HG02885 (cell line): ENCODE data around the gene FARSB.

Experiments
- ATAC-seq: cut with Tn5 transposase; IDR thresholded peaks from one replicate; pipeline ENCODE4 v1.9.1; 2021; ENCODE audit warnings: mild to moderate bottlenecking; ENCODE audit not compliant: unreplicated experiment, poor library complexity

The FARSB gene

DNA sequence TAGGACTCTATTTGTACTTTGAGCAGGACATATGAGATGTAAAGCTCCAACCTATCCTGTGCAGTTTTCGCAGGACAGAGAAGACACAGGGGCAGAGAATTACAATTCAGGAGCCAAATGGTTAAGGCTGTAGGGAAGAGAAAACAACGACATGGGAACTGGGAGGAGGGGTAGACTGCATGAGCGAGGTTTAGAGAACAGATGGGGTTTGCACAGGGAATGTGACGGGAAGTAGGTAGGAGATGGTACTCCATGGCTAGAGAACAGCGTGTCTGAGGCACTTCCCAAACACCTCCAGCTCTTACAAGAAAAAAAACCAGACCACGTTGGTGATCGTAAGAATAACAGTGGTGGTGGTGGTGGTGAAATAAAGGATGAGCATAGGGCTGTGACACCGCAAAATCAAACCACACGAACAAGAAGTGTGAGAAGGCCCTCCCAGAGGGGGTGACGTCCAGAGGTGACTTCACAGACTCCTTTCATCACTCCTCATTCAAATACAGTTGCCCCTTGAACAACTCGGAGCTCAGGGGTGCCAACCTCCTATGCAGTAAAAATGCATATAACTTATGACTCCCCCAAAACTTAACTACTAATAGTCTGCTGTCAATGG is 92.7 kb downstream of the FARSB start:
- ATAC-seq: no peak

- ATAC-seq: peak; percentile 89
These were observed 93.9 kb downstream of the FARSB start for GRCh38 chr2:222561817-222562645.

GRCh38 chr2:222561151-222561550 is 94.7 kb downstream of the FARSB start:
- no peak for ATAC-seq

GRCh38 chr2:222554517-222554916 is 101.4 kb downstream of the FARSB start:
- ATAC-seq: no peak

DNA sequence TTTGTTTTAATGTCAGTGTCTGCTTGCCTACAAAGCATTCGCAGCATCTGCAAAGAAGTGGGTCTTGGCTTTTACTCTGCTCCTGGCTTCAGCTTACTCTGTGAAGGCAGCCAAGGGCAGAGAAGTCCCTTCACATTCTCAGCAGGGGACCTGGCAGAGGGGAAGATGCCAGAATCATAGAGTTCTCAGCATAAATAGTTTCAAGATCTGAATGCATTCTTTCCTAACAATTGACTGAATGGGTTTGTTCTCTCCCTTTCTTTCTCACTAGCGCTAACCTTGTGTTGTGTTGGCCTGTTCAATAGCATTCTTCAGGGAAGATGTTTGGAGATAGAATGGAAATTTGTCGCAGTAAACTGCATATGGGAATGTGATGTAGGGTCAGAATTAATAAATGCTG is 106.9 kb downstream of the FARSB start:
- ATAC-seq: no peak

DNA sequence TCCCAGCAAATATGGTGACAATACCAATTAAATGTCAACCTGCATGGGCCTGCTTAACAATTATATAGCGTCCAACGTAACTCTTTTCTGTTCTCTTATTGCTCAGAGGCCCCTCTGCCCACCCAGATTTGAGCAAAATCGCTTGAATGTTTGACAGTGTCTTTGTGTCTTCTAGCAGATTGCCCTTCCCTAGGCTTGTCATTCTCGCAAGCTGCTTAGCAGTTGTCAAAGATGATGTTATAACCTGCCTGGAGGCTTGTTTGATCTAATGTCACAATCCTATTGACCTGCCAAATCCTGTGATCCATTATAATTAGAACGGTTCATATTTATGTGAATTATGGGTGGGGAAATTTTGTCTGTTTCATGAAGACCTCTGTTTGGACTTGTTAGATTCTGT is 108.8 kb downstream of the FARSB start:
- no peak for ATAC-seq

GRCh38 chr2:222545823-222546795 is 109.8 kb downstream of the FARSB start:
- ATAC-seq: no peak

- ATAC-seq: no peak
These were observed 111.2 kb downstream of the FARSB start for GRCh38 chr2:222544661-222545060.

GRCh38 chr2:222538535-222538934 is 117.4 kb downstream of the FARSB start:
- peak; percentile 70 for ATAC-seq

DNA sequence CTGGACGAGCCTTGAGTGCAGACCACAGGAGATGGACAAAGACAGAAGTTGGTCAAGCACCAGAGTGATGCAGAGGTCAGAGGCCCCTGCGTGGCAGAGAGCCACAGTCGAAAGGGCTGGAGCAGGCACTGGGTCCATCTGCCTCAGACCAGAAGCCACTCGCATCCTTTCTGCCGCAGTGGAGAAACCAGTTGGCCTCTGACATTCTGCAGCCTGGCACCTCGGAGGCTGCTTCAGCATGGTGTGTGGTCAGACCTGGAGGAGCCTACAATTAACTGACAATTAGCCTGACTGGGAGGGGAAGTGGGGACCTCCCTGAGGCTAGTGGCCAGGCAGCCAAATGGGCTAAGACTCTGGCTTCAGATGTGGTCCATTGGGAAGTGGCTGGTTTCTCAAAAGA is 120.4 kb downstream of the FARSB start:
- no peak for ATAC-seq

GRCh38 chr2:222532315-222532714 is 123.6 kb downstream of the FARSB start:
- ATAC-seq: no peak

DNA sequence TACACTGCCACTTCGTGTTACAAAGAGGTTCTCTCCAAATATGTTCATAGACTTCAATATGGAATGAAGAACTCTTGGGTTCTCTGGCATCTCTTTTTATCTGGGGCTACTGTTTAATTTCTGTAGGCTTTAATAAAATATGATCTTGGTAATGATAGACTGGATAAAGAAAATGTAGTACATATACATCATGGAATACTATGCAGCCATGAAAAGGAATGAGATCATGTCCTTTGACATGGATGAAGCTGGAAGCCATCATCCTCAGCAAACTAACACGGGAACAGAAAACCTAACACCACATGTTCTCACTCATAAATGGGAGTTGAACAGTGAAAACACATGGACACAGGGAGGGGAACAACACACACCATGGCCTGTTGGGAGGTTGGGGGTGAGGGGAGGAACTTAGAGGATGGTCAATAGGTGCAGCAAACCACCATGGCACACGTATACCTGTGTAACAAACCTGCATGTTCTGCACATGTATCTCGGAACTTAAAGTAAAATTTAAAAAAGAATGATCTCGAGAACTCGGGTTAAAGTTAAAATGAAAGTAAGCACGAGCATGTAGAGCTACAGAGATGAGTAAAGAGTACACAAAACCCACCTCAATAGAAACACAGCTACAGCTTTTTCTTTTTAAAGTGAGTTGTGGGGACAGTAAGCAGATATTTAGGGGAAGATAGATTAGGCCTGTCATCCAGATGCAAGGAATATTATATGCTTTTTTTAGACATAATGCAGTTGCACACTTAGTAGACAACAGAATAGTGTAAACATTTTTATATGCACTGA is 129.2 kb downstream of the FARSB start:
- ATAC-seq: peak; percentile 73

GRCh38 chr2:222525811-222526210 is 130.1 kb downstream of the FARSB start:
- ATAC-seq: no peak

- peak; percentile 34 for ATAC-seq
These were observed 131.9 kb downstream of the FARSB start for GRCh38 chr2:222523783-222524544.

- ATAC-seq: no peak
These were observed 133.8 kb downstream of the FARSB start for GRCh38 chr2:222522082-222522481.

DNA sequence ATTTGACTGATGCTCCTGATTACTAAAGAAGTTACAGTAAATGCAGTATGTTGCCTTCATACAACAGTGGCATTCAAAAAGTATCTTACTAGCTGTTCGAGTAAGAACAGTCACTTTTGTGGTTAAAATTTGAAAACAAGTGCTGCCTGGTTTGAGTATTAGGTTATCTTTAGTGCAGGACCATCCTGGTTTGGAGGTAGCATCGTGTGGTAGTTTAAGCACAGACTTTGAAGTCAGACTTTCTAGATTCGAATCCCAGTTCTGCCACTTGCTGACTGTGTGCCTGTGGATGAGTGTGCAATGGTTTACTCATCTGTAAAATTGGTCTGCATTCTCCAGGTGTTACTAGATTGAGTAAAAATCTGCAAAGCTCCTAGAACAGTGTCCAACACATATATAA is 134.8 kb downstream of the FARSB start:
- peak; percentile 83 for ATAC-seq
